Ovary (tissue), 9 donors: Measurements from ENCODE around the gene MESD. TPM values are rescaled to one million over a fixed set of nuclear protein-coding genes. Genes with fewer than 3 reads are reported as not detected.

Experiments
- DNase-seq, 5 donors: peaks; one replicate each; pipeline ENCODE4 v3.0.0-alpha.2; 2019 to 2020
- H3K27ac ChIP-seq, 2 donors: fragments of 200-600 bp; one replicate each; pipeline versions ENCODE4 v1.5.1 to v1.8.0; 2019 to 2022
- H3K27me3 ChIP-seq: fragments of 200-600 bp; one replicate; pipeline ENCODE4 v1.8.0; 2022
- H3K36me3 ChIP-seq: fragments of 200-600 bp; sonication (generic); one replicate; pipeline ENCODE4 v1.5.1; 2019
- H3K4me1 ChIP-seq: one replicate; pipeline ENCODE4 v1.8.1; 2013; ENCODE audit warnings: mild to moderate bottlenecking, moderate library complexity; ENCODE audit not compliant: insufficient read depth
- H3K4me3 ChIP-seq: fragments of 200-600 bp; sonication (generic); one replicate; pipeline ENCODE4 v1.5.1; 2017
- H3K9me3 ChIP-seq, 2 donors: fragments of 200-600 bp in 1 of 2; sonication (generic) in 1 of 2; one replicate each; pipeline versions ENCODE4 v1.5.1 to v1.8.1; 2013 to 2019; ENCODE audit warnings: mild to moderate bottlenecking in 1 of 2, moderate library complexity in 1 of 2
- EP300 ChIP-seq: sonication (generic); formaldehyde crosslinking; IDR thresholded peaks from one replicate; pipeline ENCODE4 v1.6.1; 2017; ENCODE audit warnings: antibody characterized with exemption
- POLR2A ChIP-seq: fragments of 450-650 bp; IDR thresholded peaks from one replicate; pipeline ENCODE4 v1.6.1; 2017; ENCODE audit warnings: antibody characterized with exemption, mild to moderate bottlenecking, moderate library complexity
- WGBS, 3 donors: extraction: QIAGEN DNeasy Blood & Tissue Kit in 1 of 3; methylation state at CpG; one replicate each; pipeline versions ENCODE4 v1.1.5 to v1.1.7; 2013 to 2017; 5-methylcytosine and 5-hydroxymethylcytosine counted together
- intact Hi-C, 4 donors: fragments of 100-400 bp; cut with DNase I; formaldehyde crosslinking; loops; one replicate each; pipeline versions ENCODE4 v1.11.0 to v1.15.1; 2022 to 2023
- polyA plus RNA-seq, 2 donors: library from polyadenylated mRNA; stranded (reverse); fragments of 200-250 nt in 1 of 2; fragments of 350-450 nt in 1 of 2; fragmentation: Illumina TruSeq in 1 of 2; extraction: RNeasy Lipid Tissue Mini Kit (QIAGEN cat#74804) in 1 of 2; gene quantifications; one replicate each; pipeline ENCODE4 v1.2.3, GENCODE V29; 2013 to 2014
- total RNA-seq, 7 donors: library from RNA; depleted of rRNA in 2 of 7; stranded (reverse); fragments of >200 nt in 2 of 7; fragmentation: NEBNext Ultra II Directional in 3 of 7; extraction: Animal tissue kit (Norgen Biotek cat#: 25700) in 3 of 7; gene quantifications; one replicate each; pipeline versions ENCODE4 v1.1.0 to v1.2.4, GENCODE V29; 2016 to 2023
- TF ChIP-seq, protein P1 (sequence below), 3 donors: fragments of 450-650 bp in 2 of 3; fragments of 200-600 bp in 1 of 3; IDR thresholded peaks; one replicate each; pipeline versions ENCODE4 v1.5.1 to v1.8.0; 2016 to 2022; ENCODE audit warnings: antibody characterized with exemption in 3 of 3, mild to moderate bottlenecking in 1 of 3
- donor health status: DM: no; HTN: no; CAD: no; lungs with moderate emphysema.
- donor health status: DM: no; HTN: no; CAD: no.
- donor health status: Bipolar disorder and iron deficiency.
- donor health status: DM: yes; HTN: yes; CAD: no.
- donor health status: DM: no; HTN: no; CAD: no.
- donor health status: DM: yes; HTN: yes; CAD: no.

The MESD gene
- total and polyA plus RNA-seq, 9 donors, result 18.0 to 34.8 (median 29.3) TPM

GRCh38 chr15:81002009-81002330 is 12.4 kb upstream of the MESD start:
- H3K36me3 ChIP-seq, result no peaks in the 10 kb centered on the region
- no peaks in the 10 kb centered on the region for H3K27me3 ChIP-seq
- H3K9me3 ChIP-seq, result no peaks in the 10 kb centered on the region
- TF ChIP-seq EP300, result no peak
- peak overlapping the region; percentile 59 for H3K4me3 ChIP-seq
- peak overlapping the region; percentile 93 to 96 for H3K27ac ChIP-seq
- WGBS, 3 donors, result 1 to 2% (median 2%) methylated on average over 41 to 42 of the region's 42 CpGs
- DNase-seq, result no peak
- intact Hi-C loops, result no loop called here
- peaks cover 10% of the 10 kb centered on the region for H3K4me1 ChIP-seq

GRCh38 chr15:81001152-81002008 is 11.8 kb upstream of the MESD start:
- TF ChIP-seq EP300 (no peak), POLR2A (peak; percentile 32)
- Histone ChIP-seq H3K4me1 (peaks cover 10% of the 10 kb centered on the region), H3K9me3 (no peaks in the 10 kb centered on the region), H3K27ac (peak overlapping the region; percentile 93 to 96), H3K27me3 (no peaks in the 10 kb centered on the region), H3K36me3 (no peaks in the 10 kb centered on the region), H3K4me3 (peak overlapping the region; percentile 59)
- intact Hi-C loops, result no loop called here
- DNase-seq, result peak; percentile 36 to 70 (median 52)
- 0% methylated on average over 3 to 108 of the region's 110 CpGs for WGBS, 3 donors

- 0% methylated on average over 45 to 66 of the region's 66 CpGs for WGBS, 3 donors
- peak within 1 kb of the TSS; percentile 59 for H3K4me3 ChIP-seq
- H3K27me3 ChIP-seq, result no peaks in the 10 kb centered on the region
- H3K4me1 ChIP-seq, result peaks cover 10% of the 10 kb centered on the region
- peak within 1 kb of the TSS; percentile 93 to 96 for H3K27ac ChIP-seq
- peak; percentile 83 to 87 (median 85) for DNase-seq
- H3K9me3 ChIP-seq, result no peaks in the 10 kb centered on the region
- intact Hi-C loops, result no loop called here
- H3K36me3 ChIP-seq, result no peaks in the 10 kb centered on the region
- no peak for TF ChIP-seq EP300
- peak; percentile 81 for TF ChIP-seq POLR2A
- TF ChIP-seq, protein P1, sequence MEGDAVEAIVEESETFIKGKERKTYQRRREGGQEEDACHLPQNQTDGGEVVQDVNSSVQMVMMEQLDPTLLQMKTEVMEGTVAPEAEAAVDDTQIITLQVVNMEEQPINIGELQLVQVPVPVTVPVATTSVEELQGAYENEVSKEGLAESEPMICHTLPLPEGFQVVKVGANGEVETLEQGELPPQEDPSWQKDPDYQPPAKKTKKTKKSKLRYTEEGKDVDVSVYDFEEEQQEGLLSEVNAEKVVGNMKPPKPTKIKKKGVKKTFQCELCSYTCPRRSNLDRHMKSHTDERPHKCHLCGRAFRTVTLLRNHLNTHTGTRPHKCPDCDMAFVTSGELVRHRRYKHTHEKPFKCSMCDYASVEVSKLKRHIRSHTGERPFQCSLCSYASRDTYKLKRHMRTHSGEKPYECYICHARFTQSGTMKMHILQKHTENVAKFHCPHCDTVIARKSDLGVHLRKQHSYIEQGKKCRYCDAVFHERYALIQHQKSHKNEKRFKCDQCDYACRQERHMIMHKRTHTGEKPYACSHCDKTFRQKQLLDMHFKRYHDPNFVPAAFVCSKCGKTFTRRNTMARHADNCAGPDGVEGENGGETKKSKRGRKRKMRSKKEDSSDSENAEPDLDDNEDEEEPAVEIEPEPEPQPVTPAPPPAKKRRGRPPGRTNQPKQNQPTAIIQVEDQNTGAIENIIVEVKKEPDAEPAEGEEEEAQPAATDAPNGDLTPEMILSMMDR (IDR thresholded peaks at IDR 0.05), result no peak
Measured at GRCh38 chr15:81000624-81001151, 11.1 kb upstream of the MESD start, which contains the start of gene TLNRD1. Gene TLNRD1 (plus strand): TSS chr15:81000923. CDS start chr15:81002272, 1,349 bp downstream.

GRCh38 chr15:81000144-81000623 is 10.6 kb upstream of the MESD start:
- no peaks in the 10 kb centered on the region for H3K27me3 ChIP-seq
- no peak for TF ChIP-seq EP300
- TF ChIP-seq, protein P1 (IDR thresholded peaks at IDR 0.05), result no peak
- DNase-seq, result no peak
- H3K4me1 ChIP-seq, result peaks cover 10% of the 10 kb centered on the region
- no peaks in the 10 kb centered on the region for H3K9me3 ChIP-seq
- WGBS, 3 donors, result 4 to 7% (median 4%) methylated on average over 21 of the region's 21 CpGs
- H3K4me3 ChIP-seq, result peak overlapping the region; percentile 59
- intact Hi-C loops, result no loop called here
- H3K36me3 ChIP-seq, result no peaks in the 10 kb centered on the region
- H3K27ac ChIP-seq, result peak overlapping the region; percentile 93 to 96

- no peak for DNase-seq
- H3K4me3 ChIP-seq, result peak overlapping the region; percentile 59
- H3K4me1 ChIP-seq, result peaks cover 10% of the 10 kb centered on the region
- TF ChIP-seq EP300 (no peak), POLR2A (no peak)
- TF ChIP-seq, protein P1 (IDR thresholded peaks at IDR 0.05), result no peak
- no peaks in the 10 kb centered on the region for H3K9me3 ChIP-seq
- H3K36me3 ChIP-seq, result no peaks in the 10 kb centered on the region
- H3K27me3 ChIP-seq, result no peaks in the 10 kb centered on the region
- intact Hi-C loops, result no loop called here
- H3K27ac ChIP-seq, result peak overlapping the region in 1 of 2 donors; percentile 96
- 77 to 81% (median 80%) methylated on average over 13 of the region's 13 CpGs for WGBS, 3 donors
Measured at GRCh38 chr15:80999623-81000036, 10.0 kb upstream of the MESD start.
